ENCODE results near the gene SLC25A3. TPM values are rescaled to one million over a fixed set of nuclear protein-coding genes. Genes with fewer than 3 reads are reported as not detected.
"Not testable (repeated sequence)": the region's sequence is repeated elsewhere in the genome, so short reads cannot be mapped to it uniquely, and the experiment has no call there.

The SLC25A3 gene
- 667 and 695 TPM in 2 replicates for total RNA-seq (2014; rRNA removed; shearing (Covaris generic))

- H3K27me3 ChIP-seq = no peaks in the 10 kb centered on the region
- peak; percentile 94 to 98 for DNase-seq
- H3K4me3 ChIP-seq = peak within 1 kb of the TSS; percentile 95
- H3K36me3 ChIP-seq = peaks cover 35% of the 10 kb centered on the region
- H3K9me3 ChIP-seq (replicated peaks) = no peaks in the 10 kb centered on the region
- peaks cover 12% of the 10 kb centered on the region for H3K4me1 ChIP-seq
- H3K27ac ChIP-seq = peak within 1 kb of the TSS; percentile 84
Observed at GRCh38 chr12:98593351-98594049, at the start of gene SLC25A3. SLC25A3 (plus strand) TSS chr12:98593686; CDS start chr12:98593979, 293 bp downstream.

GRCh38 chr12:98543701-98544100, 49.8 kb upstream of the SLC25A3 start:
- Histone ChIP-seq H3K4me3 (no peak overlapping the region), H3K27me3 (no peaks in the 10 kb centered on the region), H3K9me3 (replicated peaks) (no peaks in the 10 kb centered on the region), H3K4me1 (no peaks in the 10 kb centered on the region), H3K36me3 (peaks cover 92% of the 10 kb centered on the region), H3K27ac (no peak overlapping the region)
- DNase-seq = no peak

- Histone ChIP-seq H3K36me3 (peaks cover 97% of the 10 kb centered on the region), H3K4me1 (no peaks in the 10 kb centered on the region), H3K27ac (no peak overlapping the region), H3K9me3 (replicated peaks) (no peaks in the 10 kb centered on the region), H3K4me3 (no peak overlapping the region), H3K27me3 (no peaks in the 10 kb centered on the region)
- no peak for DNase-seq
Observed at GRCh38 chr12:98544751-98545150, 48.7 kb upstream of the SLC25A3 start.

GRCh38 chr12:98549371-98550110, 43.9 kb upstream of the SLC25A3 start:
- H3K4me1 ChIP-seq = no peaks in the 10 kb centered on the region
- H3K9me3 ChIP-seq (replicated peaks) = no peaks in the 10 kb centered on the region
- H3K27ac ChIP-seq = no peak overlapping the region
- DNase-seq = no peak
- no peaks in the 10 kb centered on the region for H3K27me3 ChIP-seq
- peaks cover 67% of the 10 kb centered on the region for H3K36me3 ChIP-seq
- no peak overlapping the region for H3K4me3 ChIP-seq

- Histone ChIP-seq H3K27me3 (no peaks in the 10 kb centered on the region), H3K4me3 (no peak overlapping the region), H3K36me3 (peaks cover 45% of the 10 kb centered on the region), H3K4me1 (no peaks in the 10 kb centered on the region), H3K27ac (no peak overlapping the region), H3K9me3 (replicated peaks) (no peaks in the 10 kb centered on the region)
- no peak for DNase-seq
Observed at GRCh38 chr12:98551787-98552186, 41.7 kb upstream of the SLC25A3 start.

GRCh38 chr12:98558097-98558496, 35.4 kb upstream of the SLC25A3 start:
- DNase-seq; H3K36me3 ChIP-seq; H3K27me3 ChIP-seq; H3K4me3 ChIP-seq; H3K4me1 ChIP-seq; H3K9me3 ChIP-seq (replicated peaks); H3K27ac ChIP-seq: not testable (repeated sequence)

GRCh38 chr12:98559666-98560065, 33.8 kb upstream of the SLC25A3 start:
- H3K4me3 ChIP-seq = no peak overlapping the region
- no peak for DNase-seq
- H3K4me1 ChIP-seq = no peaks in the 10 kb centered on the region
- H3K27ac ChIP-seq = no peak overlapping the region
- no peaks in the 10 kb centered on the region for H3K36me3 ChIP-seq
- H3K9me3 ChIP-seq (replicated peaks) = no peaks in the 10 kb centered on the region
- H3K27me3 ChIP-seq = no peaks in the 10 kb centered on the region

- H3K27me3 ChIP-seq = no peaks in the 10 kb centered on the region
- H3K4me3 ChIP-seq = no peak overlapping the region
- no peak overlapping the region for H3K27ac ChIP-seq
- H3K9me3 ChIP-seq (replicated peaks) = no peaks in the 10 kb centered on the region
- H3K4me1 ChIP-seq = no peaks in the 10 kb centered on the region
- H3K36me3 ChIP-seq = no peaks in the 10 kb centered on the region
- DNase-seq = no peak
Observed at GRCh38 chr12:98561846-98562245, 31.6 kb upstream of the SLC25A3 start.

- H3K27me3 ChIP-seq = no peaks in the 10 kb centered on the region
- no peak overlapping the region for H3K4me3 ChIP-seq
- no peaks in the 10 kb centered on the region for H3K9me3 ChIP-seq (replicated peaks)
- no peaks in the 10 kb centered on the region for H3K36me3 ChIP-seq
- no peak for DNase-seq
- H3K4me1 ChIP-seq = no peaks in the 10 kb centered on the region
- H3K27ac ChIP-seq = no peak overlapping the region
Observed at GRCh38 chr12:98572010-98572409, 21.5 kb upstream of the SLC25A3 start.

GRCh38 chr12:98574110-98574509, 19.4 kb upstream of the SLC25A3 start:
- H3K36me3 ChIP-seq = no peaks in the 10 kb centered on the region
- H3K27ac ChIP-seq = no peak overlapping the region
- H3K9me3 ChIP-seq (replicated peaks) = no peaks in the 10 kb centered on the region
- H3K4me3 ChIP-seq = no peak overlapping the region
- DNase-seq = no peak
- H3K27me3 ChIP-seq = no peaks in the 10 kb centered on the region
- no peaks in the 10 kb centered on the region for H3K4me1 ChIP-seq

- no peaks in the 10 kb centered on the region for H3K4me1 ChIP-seq
- H3K4me3 ChIP-seq = no peak overlapping the region
- H3K36me3 ChIP-seq = no peaks in the 10 kb centered on the region
- H3K27ac ChIP-seq = no peak overlapping the region
- H3K9me3 ChIP-seq (replicated peaks) = no peaks in the 10 kb centered on the region
- H3K27me3 ChIP-seq = no peaks in the 10 kb centered on the region
- DNase-seq = no peak
Observed at GRCh38 chr12:98575013-98575412, 18.5 kb upstream of the SLC25A3 start.

GRCh38 chr12:98576795-98577194, 16.7 kb upstream of the SLC25A3 start:
- H3K36me3 ChIP-seq; DNase-seq; H3K9me3 ChIP-seq (replicated peaks); H3K4me1 ChIP-seq; H3K27me3 ChIP-seq; H3K4me3 ChIP-seq; H3K27ac ChIP-seq: not testable (repeated sequence)

- DNase-seq = no peak
- H3K27ac ChIP-seq = no peak overlapping the region
- H3K27me3 ChIP-seq = no peaks in the 10 kb centered on the region
- H3K4me1 ChIP-seq = no peaks in the 10 kb centered on the region
- no peak overlapping the region for H3K4me3 ChIP-seq
- H3K9me3 ChIP-seq (replicated peaks) = no peaks in the 10 kb centered on the region
- no peaks in the 10 kb centered on the region for H3K36me3 ChIP-seq
Observed at GRCh38 chr12:98578392-98578791, 15.1 kb upstream of the SLC25A3 start.

GRCh38 chr12:98578821-98579220, 14.7 kb upstream of the SLC25A3 start:
- H3K9me3 ChIP-seq (replicated peaks) = no peaks in the 10 kb centered on the region
- DNase-seq = no peak

GRCh38 chr12:98579347-98579746, 14.1 kb upstream of the SLC25A3 start:
- no peaks in the 10 kb centered on the region for H3K9me3 ChIP-seq (replicated peaks)
- no peaks in the 10 kb centered on the region for H3K4me1 ChIP-seq
- H3K4me3 ChIP-seq = no peak overlapping the region
- H3K36me3 ChIP-seq = no peaks in the 10 kb centered on the region
- no peaks in the 10 kb centered on the region for H3K27me3 ChIP-seq
- no peak for DNase-seq
- H3K27ac ChIP-seq = no peak overlapping the region

More at GRCh38 chr12:98578821-98579220, 14.7 kb upstream of the SLC25A3 start:
- no peaks in the 10 kb centered on the region for H3K36me3 ChIP-seq
- H3K4me1 ChIP-seq = no peaks in the 10 kb centered on the region
- H3K27ac ChIP-seq = no peak overlapping the region
- H3K27me3 ChIP-seq = no peaks in the 10 kb centered on the region
- no peak overlapping the region for H3K4me3 ChIP-seq

All from SJCRH30 (cell line).